Hepatocyte (in vitro differentiated cells): ENCODE measurements around the gene CHORDC1. TPM values are rescaled to one million over a fixed set of nuclear protein-coding genes. Genes with fewer than 3 reads are reported as not detected.

Experiments used
- DNase-seq: peaks from one replicate; pipeline ENCODE4 v3.0.0-alpha.2; 2016; ENCODE audit warnings: low spot score
- H2AFZ ChIP-seq: fragments of 200-600 bp; sonication (generic); 2 replicates; pipeline ENCODE4 v1.6.0; 2016; ENCODE audit warnings: antibody characterized with exemption, mild to moderate bottlenecking
- H3K27ac ChIP-seq: fragments of 200-600 bp; sonication (generic); 2 replicates; pipeline ENCODE4 v1.5.1; 2016; ENCODE audit warnings: mild to moderate bottlenecking
- H3K27me3 ChIP-seq: fragments of 200-600 bp; sonication (generic); 2 replicates; pipeline ENCODE4 v1.6.1; 2016
- H3K36me3 ChIP-seq: fragments of 200-600 bp; sonication (generic); replicated peaks from 2 replicates; pipeline ENCODE4 v1.5.1; 2016; ENCODE audit warnings: low read depth; ENCODE audit not compliant: insufficient read depth
- H3K4me1 ChIP-seq: fragments of 200-600 bp; sonication (generic); 2 replicates; pipeline ENCODE4 v1.5.1; 2016; ENCODE audit warnings: mild to moderate bottlenecking, moderate library complexity; ENCODE audit not compliant: insufficient read depth
- H3K4me2 ChIP-seq: fragments of 200-600 bp; sonication (generic); 2 replicates; pipeline ENCODE4 v1.6.0; 2016
- H3K4me3 ChIP-seq: fragments of 200-600 bp; sonication (generic); 2 replicates; pipeline ENCODE4 v1.5.1; 2016; ENCODE audit warnings: mild to moderate bottlenecking
- H3K79me2 ChIP-seq: fragments of 200-600 bp; sonication (generic); 2 replicates; pipeline ENCODE4 v1.6.0; 2017; ENCODE audit warnings: mild to moderate bottlenecking
- H3K9me2 ChIP-seq: fragments of 200-600 bp; sonication (generic); replicated peaks from 2 replicates; pipeline ENCODE4 v1.6.0; 2017; ENCODE audit warnings: mild to moderate bottlenecking; ENCODE audit not compliant: insufficient read depth
- H3K9me3 ChIP-seq: fragments of 200-600 bp; sonication (generic); 2 replicates; pipeline ENCODE4 v1.5.1; 2016; ENCODE audit warnings: low read depth, mild to moderate bottlenecking
- H4K20me1 ChIP-seq: fragments of 200-600 bp; sonication (generic); 2 replicates; pipeline ENCODE4 v1.6.0; 2016; ENCODE audit warnings: mild to moderate bottlenecking; ENCODE audit not compliant: insufficient read depth, poor library complexity, severe bottlenecking
- CTCF ChIP-seq: fragments of 200-600 bp; sonication (generic); IDR thresholded peaks from 2 replicates; pipeline ENCODE4 v1.5.1; 2016; ENCODE audit warnings: antibody characterized with exemption, mild to moderate bottlenecking; ENCODE audit not compliant: poor library complexity
- EZH2 ChIP-seq: fragments of 200-600 bp; sonication (generic); IDR thresholded peaks from 2 replicates; pipeline ENCODE4 v1.6.1; 2016; ENCODE audit warnings: antibody characterized with exemption, mild to moderate bottlenecking, borderline replicate concordance
- EZH2phosphoT487 ChIP-seq: fragments of 200-600 bp; sonication (generic); IDR thresholded peaks from one replicate; pipeline ENCODE4 v1.6.1; 2018; ENCODE audit warnings: antibody characterized with exemption, mild to moderate bottlenecking, low read depth, moderate library complexity; ENCODE audit not compliant: unreplicated experiment, severe bottlenecking
- WGBS: methylation state at CpG from one replicate; pipeline ENCODE4 v1.1.6; 2016; ENCODE audit warnings: low lambda C conversion rate; ENCODE audit errors: missing lambda C conversion rate; 5-methylcytosine and 5-hydroxymethylcytosine counted together
- polyA plus RNA-seq: library from polyadenylated mRNA; unstranded; fragments of >200 nt; fragmentation: Nextera tagmentation; extraction: Ambion mirVana; gene quantifications from 2 replicates; pipeline ENCODE4 v1.2.1, GENCODE V29; 2016
- total RNA-seq: library from RNA; depleted of rRNA; stranded (reverse); fragments of >200 nt; gene quantifications from 2 replicates; pipeline ENCODE4 v1.2.3, GENCODE V29; 2014

The CHORDC1 gene
- total and polyA plus RNA-seq, 2 experiments from 2014 or later, result 35.9 to 46.6 TPM

- Histone ChIP-seq H3K27me3 (no peaks in the 10 kb centered on the region), H3K9me2 (no peaks in the 10 kb centered on the region), H4K20me1 (peaks cover 36% of the 10 kb centered on the region), H3K4me3 (peak overlapping the region; percentile 78), H3K9me3 (no peaks in the 10 kb centered on the region), H3K79me2 (peaks cover 51% of the 10 kb centered on the region), H3K27ac (peak overlapping the region; percentile 93), H3K4me2 (peak overlapping the region; percentile 93), H3K4me1 (peaks cover 18% of the 10 kb centered on the region), H3K36me3 (no peaks in the 10 kb centered on the region), H2AFZ (peak overlapping the region; percentile 84)
- no peak for DNase-seq
- no peak for TF ChIP-seq EZH2
- TF ChIP-seq CTCF, result no peak
- no peak for TF ChIP-seq EZH2phosphoT487
- 1% methylated on average over 12 of the region's 12 CpGs for WGBS
These were observed 368 bp upstream of the CHORDC1 start for GRCh38 chr11:90223248-90223585.

GRCh38 chr11:90221803-90222458 is 918 bp downstream of the CHORDC1 start:
- TF ChIP-seq CTCF (no peak), EZH2 (no peak), EZH2phosphoT487 (no peak)
- Histone ChIP-seq H3K4me2 (peak overlapping the region; percentile 93), H3K27me3 (no peaks in the 10 kb centered on the region), H4K20me1 (peaks cover 46% of the 10 kb centered on the region), H3K36me3 (no peaks in the 10 kb centered on the region), H3K4me3 (peak overlapping the region; percentile 78), H3K27ac (peak overlapping the region; percentile 93), H3K9me3 (no peaks in the 10 kb centered on the region), H3K79me2 (peaks cover 64% of the 10 kb centered on the region), H3K4me1 (peaks cover 18% of the 10 kb centered on the region), H3K9me2 (no peaks in the 10 kb centered on the region), H2AFZ (peak overlapping the region; percentile 84)
- WGBS, result 5% methylated on average over 16 of the region's 16 CpGs
- DNase-seq, result no peak

GRCh38 chr11:90220391-90220790 is 2.5 kb downstream of the CHORDC1 start:
- Histone ChIP-seq H3K4me2 (peak overlapping the region; percentile 93), H2AFZ (no peak overlapping the region), H3K9me2 (no peaks in the 10 kb centered on the region), H3K4me3 (peak overlapping the region; percentile 78), H3K36me3 (no peaks in the 10 kb centered on the region), H3K79me2 (peaks cover 79% of the 10 kb centered on the region), H4K20me1 (peaks cover 46% of the 10 kb centered on the region), H3K9me3 (no peaks in the 10 kb centered on the region), H3K27ac (no peak overlapping the region), H3K4me1 (peaks cover 18% of the 10 kb centered on the region), H3K27me3 (no peaks in the 10 kb centered on the region)
- TF ChIP-seq EZH2phosphoT487, result no peak
- TF ChIP-seq EZH2, result no peak
- no peak for TF ChIP-seq CTCF
- DNase-seq, result no peak
- WGBS, result 87% methylated on average over 1 of the region's 1 CpG

- no peaks in the 10 kb centered on the region for H3K36me3 ChIP-seq
- WGBS, result 95% methylated on average over 6 of the region's 6 CpGs
- peaks cover 18% of the 10 kb centered on the region for H3K4me1 ChIP-seq
- TF ChIP-seq CTCF (no peak), EZH2phosphoT487 (no peak), EZH2 (no peak)
- peaks cover 88% of the 10 kb centered on the region for H3K79me2 ChIP-seq
- no peaks in the 10 kb centered on the region for H3K27me3 ChIP-seq
- no peak overlapping the region for H2AFZ ChIP-seq
- H3K9me3 ChIP-seq, result no peaks in the 10 kb centered on the region
- H3K9me2 ChIP-seq, result no peaks in the 10 kb centered on the region
- no peak overlapping the region for H3K4me2 ChIP-seq
- no peak overlapping the region for H3K4me3 ChIP-seq
- peaks cover 49% of the 10 kb centered on the region for H4K20me1 ChIP-seq
- no peak for DNase-seq
- H3K27ac ChIP-seq, result no peak overlapping the region
These were observed 3.4 kb downstream of the CHORDC1 start for GRCh38 chr11:90219438-90219837.
